HFFc6 (cell line): ENCODE results near the gene DEPDC4. TPM values are rescaled to one million over a fixed set of nuclear protein-coding genes. Genes with fewer than 3 reads are reported as not detected.

Experiments
- DNase-seq: peaks from one replicate; pipeline ENCODE4 v3.0.0-alpha.2; 2018
- H3K27ac Mint-ChIP-seq: 2 replicates; pipeline ENCODE4 v1.8.0; 2020; ENCODE audit warnings: mild to moderate bottlenecking, mixed read lengths
- H3K27me3 Mint-ChIP-seq: 2 replicates; pipeline ENCODE4 v1.8.0; 2021; ENCODE audit warnings: mild to moderate bottlenecking, moderate library complexity, mixed read lengths; ENCODE audit not compliant: insufficient read depth
- H3K36me3 Mint-ChIP-seq: 2 replicates; pipeline ENCODE4 v1.8.0; 2021; ENCODE audit warnings: low read depth, mixed read lengths
- H3K4me1 Mint-ChIP-seq: 2 replicates; pipeline ENCODE4 v1.8.0; 2020; ENCODE audit warnings: low read depth, mixed read lengths
- H3K4me3 Mint-ChIP-seq: 2 replicates; pipeline ENCODE4 v1.8.0; 2020; ENCODE audit warnings: mild to moderate bottlenecking, moderate library complexity, mixed read lengths
- H3K9me3 Mint-ChIP-seq: 2 replicates; pipeline ENCODE4 v1.8.0; 2020; ENCODE audit warnings: mild to moderate bottlenecking, mixed read lengths
- CTCF ChIP-seq: fragments of 200-600 bp; sonication (generic); IDR thresholded peaks from 2 replicates; pipeline ENCODE4 v1.5.0; 2021; ENCODE audit warnings: antibody characterized with exemption, mild to moderate bottlenecking
- total RNA-seq, 6 experiments: library from RNA; stranded (reverse); fragmentation: NEBNext Ultra II Directional; extraction: Animal tissue kit (Norgen Biotek cat#: 25700); gene quantifications; 2 replicates in 1 of 6; 3 replicates in 5 of 6; pipeline ENCODE4 v1.2.3, GENCODE V29; 2021

The DEPDC4 gene
- total RNA-seq, 6 experiments from 2014 or later: 0.73 to 1.5 (median 1.3) TPM

- Mint-ChIP-seq H3K4me3 (no peak overlapping the region), H3K4me1 (no peaks in the 10 kb centered on the region), H3K27me3 (peaks cover 3% of the 10 kb centered on the region; the same call in 1 of the 2 replicates), H3K27ac (no peak overlapping the region), H3K36me3 (no peaks in the 10 kb centered on the region), H3K9me3 (no peaks in the 10 kb centered on the region)
- no peak for TF ChIP-seq CTCF
- DNase-seq: peak; percentile 6
Observed at GRCh38 chr12:100254876-100255275, 12.0 kb downstream of the DEPDC4 start.

GRCh38 chr12:100253437-100253836, 13.4 kb downstream of the DEPDC4 start:
- H3K27me3 Mint-ChIP-seq: peaks cover 3% of the 10 kb centered on the region
- H3K36me3 Mint-ChIP-seq: no peaks in the 10 kb centered on the region
- H3K4me1 Mint-ChIP-seq: peaks cover 8% of the 10 kb centered on the region
- H3K27ac Mint-ChIP-seq: no peak overlapping the region
- no peak for TF ChIP-seq CTCF
- H3K9me3 Mint-ChIP-seq: no peaks in the 10 kb centered on the region
- H3K4me3 Mint-ChIP-seq: no peak overlapping the region
- DNase-seq: no peak

DNA sequence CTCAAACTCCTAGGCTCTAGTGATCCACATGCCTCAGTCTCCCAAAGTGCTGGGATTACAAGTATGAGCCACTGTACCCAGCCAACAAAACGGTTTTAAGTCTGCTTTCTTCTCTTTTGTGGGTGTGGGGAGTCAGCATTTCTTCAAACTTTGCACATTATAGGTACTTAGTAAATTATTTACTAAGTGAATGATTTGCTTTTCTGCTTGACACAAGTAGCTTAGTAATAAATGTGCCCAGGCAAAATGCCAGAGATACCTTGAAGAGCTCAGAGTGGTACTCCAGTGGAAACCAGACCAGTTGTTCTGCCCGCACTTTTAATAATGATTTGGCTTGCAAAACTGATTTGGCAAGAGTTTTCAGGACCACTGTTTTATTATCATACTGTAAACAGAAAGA, 15.0 kb downstream of the DEPDC4 start:
- DNase-seq: no peak
- H3K27me3 Mint-ChIP-seq: peaks cover 3% of the 10 kb centered on the region
- no peaks in the 10 kb centered on the region for H3K9me3 Mint-ChIP-seq
- H3K4me3 Mint-ChIP-seq: no peak overlapping the region
- H3K36me3 Mint-ChIP-seq: no peaks in the 10 kb centered on the region
- peaks cover 11% of the 10 kb centered on the region for H3K4me1 Mint-ChIP-seq
- H3K27ac Mint-ChIP-seq: no peak overlapping the region
- TF ChIP-seq CTCF: no peak

DNA sequence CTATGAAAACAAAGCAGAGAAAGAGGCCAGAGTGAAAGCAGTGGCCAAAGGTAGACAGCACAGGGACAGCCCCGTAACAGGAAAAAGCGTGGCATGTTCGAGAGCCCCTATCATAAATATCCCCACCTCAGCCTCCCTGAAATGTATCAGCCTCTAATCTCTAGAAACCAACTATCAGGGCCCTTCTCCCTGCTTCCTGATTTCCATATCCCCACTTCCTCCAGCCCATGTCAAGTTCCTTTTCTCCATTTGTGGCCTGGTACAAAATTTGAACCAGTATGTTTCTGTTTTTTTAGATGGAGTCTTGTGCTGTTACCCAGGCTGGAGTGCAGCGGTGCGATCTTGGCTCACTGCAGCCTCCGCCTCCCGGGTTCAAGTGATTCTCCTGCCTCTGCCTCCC, 16.9 kb downstream of the DEPDC4 start:
- Mint-ChIP-seq H3K27me3 (peaks cover 3% of the 10 kb centered on the region), H3K27ac (no peak overlapping the region)
- no peak for TF ChIP-seq CTCF

GRCh38 chr12:100248886-100249285, 18.0 kb downstream of the DEPDC4 start:
- no peaks in the 10 kb centered on the region for H3K9me3 Mint-ChIP-seq
- H3K27ac Mint-ChIP-seq: peak overlapping the region; percentile 8
- H3K27me3 Mint-ChIP-seq: no peaks in the 10 kb centered on the region; the same call in 1 of the 2 replicates
- DNase-seq: no peak
- no peak for TF ChIP-seq CTCF
- H3K36me3 Mint-ChIP-seq: no peaks in the 10 kb centered on the region
- H3K4me3 Mint-ChIP-seq: no peak overlapping the region
- H3K4me1 Mint-ChIP-seq: peaks cover 16% of the 10 kb centered on the region

More for the DNA sequence above, 16.9 kb downstream of the DEPDC4 start:
- DNase-seq: no peak
- Mint-ChIP-seq H3K4me3 (no peak overlapping the region), H3K9me3 (no peaks in the 10 kb centered on the region), H3K36me3 (no peaks in the 10 kb centered on the region), H3K4me1 (peaks cover 16% of the 10 kb centered on the region)

GRCh38 chr12:100247765-100248164, 19.1 kb downstream of the DEPDC4 start:
- DNase-seq: no peak
- Mint-ChIP-seq H3K4me3 (no peak overlapping the region), H3K4me1 (peaks cover 16% of the 10 kb centered on the region), H3K36me3 (no peaks in the 10 kb centered on the region), H3K9me3 (no peaks in the 10 kb centered on the region), H3K27me3 (no peaks in the 10 kb centered on the region; the same call in 1 of the 2 replicates), H3K27ac (no peak overlapping the region)
- no peak for TF ChIP-seq CTCF
